Caki2 (cell line): Measurements from ENCODE around the gene OR2A7. TPM values are rescaled to one million over a fixed set of nuclear protein-coding genes. Genes with fewer than 3 reads are reported as not detected.
"Not testable (repeated sequence)": the region's sequence is repeated elsewhere in the genome, so short reads cannot be mapped to it uniquely, and the experiment has no call there.

Experiments
- DNase-seq: peaks from one replicate; pipeline ENCODE4 v3.0.0-alpha.2; 2015; ENCODE audit warnings: low read depth
- in situ Hi-C: cut with HindIII; loops from 2 replicates; pipeline ENCODE4 v1.10.0; 2016; ENCODE audit warnings: low sequenced_read_pairs, low pct_unique_long_range_greater_than_20kb, mixed read lengths
- total RNA-seq: library from RNA; depleted of rRNA; stranded (reverse); fragments of >200 nt; shearing (Covaris generic); gene quantifications from 2 replicates; pipeline ENCODE4 v1.2.3, GENCODE V29; 2014; ENCODE audit warnings: low replicate concordance

Gene OR2A7
- total RNA-seq, 1 experiment from 2014 or later, result 0.47 TPM

GRCh38 chr7:144262128-144262527, 2.5 kb downstream of the OR2A7 start:
- DNase-seq, in situ Hi-C loops: not testable (repeated sequence)

GRCh38 chr7:144259067-144259466, 5.5 kb downstream of the OR2A7 start:
- in situ Hi-C loops, DNase-seq: not testable (repeated sequence)

- no peak for DNase-seq
- in situ Hi-C loops, result no loop called here
These were observed 8.5 kb downstream of the OR2A7 start for GRCh38 chr7:144256112-144256511.

GRCh38 chr7:144255471-144255897, 9.1 kb downstream of the OR2A7 start:
- no peak for DNase-seq
- in situ Hi-C loops, result no loop called here

- in situ Hi-C loops, DNase-seq: not testable (repeated sequence)
These were observed 12.3 kb downstream of the OR2A7 start for GRCh38 chr7:144252307-144252706.

- in situ Hi-C loops, result not testable (repeated sequence)
These were observed 16.8 kb downstream of the OR2A7 start for GRCh38 chr7:144247674-144248330.

GRCh38 chr7:144246967-144247366, 17.6 kb downstream of the OR2A7 start:
- DNase-seq, in situ Hi-C loops: not testable (repeated sequence)

More at GRCh38 chr7:144247674-144248330, 16.8 kb downstream of the OR2A7 start:
- not testable (repeated sequence) for DNase-seq

- in situ Hi-C loops, DNase-seq: not testable (repeated sequence)
These were observed 19.2 kb downstream of the OR2A7 start for GRCh38 chr7:144245372-144245771.

GRCh38 chr7:144239365-144239764, 25.2 kb downstream of the OR2A7 start, which contains the start of gene OR2A42:
Gene OR2A42 (minus strand): TSS chr7:144239605. CDS start chr7:144232843, 6,762 bp downstream.
- DNase-seq, in situ Hi-C loops: not testable (repeated sequence)

- DNase-seq, in situ Hi-C loops: not testable (repeated sequence)
These were observed 26.0 kb downstream of the OR2A7 start for GRCh38 chr7:144238530-144239082.

- DNase-seq, in situ Hi-C loops: not testable (repeated sequence)
These were observed 31.6 kb downstream of the OR2A7 start for GRCh38 chr7:144233039-144233438.

GRCh38 chr7:144231027-144231426, 33.6 kb downstream of the OR2A7 start:
- in situ Hi-C loops, DNase-seq: not testable (repeated sequence)

- in situ Hi-C loops, DNase-seq: not testable (repeated sequence)
These were observed 35.8 kb downstream of the OR2A7 start for GRCh38 chr7:144228810-144229209.

GRCh38 chr7:144226866-144227265, 37.7 kb downstream of the OR2A7 start:
- in situ Hi-C loops, DNase-seq: not testable (repeated sequence)

GRCh38 chr7:144223675-144224074, 40.9 kb downstream of the OR2A7 start:
- in situ Hi-C loops, DNase-seq: not testable (repeated sequence)

GRCh38 chr7:144220531-144220930, 44.1 kb downstream of the OR2A7 start:
- in situ Hi-C loops, DNase-seq: not testable (repeated sequence)

- DNase-seq, result not testable (repeated sequence)
These were observed 45.4 kb downstream of the OR2A7 start for GRCh38 chr7:144219149-144219548.

GRCh38 chr7:144218581-144218980, 46.0 kb downstream of the OR2A7 start:
- in situ Hi-C loops, DNase-seq: not testable (repeated sequence)

More at GRCh38 chr7:144219149-144219548, 45.4 kb downstream of the OR2A7 start:
- in situ Hi-C loops, result not testable (repeated sequence)

- DNase-seq, in situ Hi-C loops: not testable (repeated sequence)
These were observed 47.4 kb downstream of the OR2A7 start for GRCh38 chr7:144217200-144217599.
